HepG2 (cell line): ENCODE results near the gene OR4S2. TPM values are rescaled to one million over a fixed set of nuclear protein-coding genes. Genes with fewer than 3 reads are reported as not detected.

ENCODE experiments used
- ATAC-seq: fragments of 200-7000 bp; cut with Tn5 transposase; 3 replicates; pipeline ENCODE4 v1.9.1; 2020; ENCODE audit warnings: mild to moderate bottlenecking, moderate library complexity
- BruUV-seq: library from RNA; stranded (reverse); fragments of 400-500 nt; replicated peaks from 2 replicates; lab custom pipeline; 2021; lab: Mats Ljungman, UMichigan
- CTCF ChIA-PET: fragments of 300-600 bp; formaldehyde crosslinking; extraction: SDS; loops from one replicate; lab custom pipeline; 2021; ENCODE audit warnings: low total read pairs, inconsistent platforms, low intra/inter-chr PET ratio; lab: Yijun Ruan, JAX
- POLR2A ChIA-PET: fragments of 350-600 bp; sonication (Branson Sonifier 250); formaldehyde crosslinking; loops from one replicate; lab custom pipeline; 2020; ENCODE audit warnings: antibody characterized with exemption, inconsistent platforms; lab: Yijun Ruan, JAX
- DNase-seq: peaks from one replicate; pipeline ENCODE4 v3.0.0-alpha.2; 2015; ENCODE audit warnings: low spot score
- FAIRE-seq: peaks from 3 replicates; lab custom pipeline; 2011; peaks lifted over from hg19 to GRCh38; lab: Jason Lieb, UNC
- H2AFZ ChIP-seq: one replicate; pipeline ENCODE4 v1.6.1; 2011; ENCODE audit warnings: low read length, inconsistent platforms
- H3K27ac ChIP-seq: fragments of 300-600 bp; 3 replicates; pipeline ENCODE4 v1.8.0; 2011; ENCODE audit warnings: mixed run types, mild to moderate bottlenecking, mixed read lengths, low read length, inconsistent platforms; ENCODE audit not compliant: insufficient read depth; ENCODE audit errors: extremely low read length
- H3K27me3 ChIP-seq, 2 experiments: fragments of 200-600 bp in 1 of 2; 2 replicates in 1 of 2; 3 replicates in 1 of 2; pipeline versions ENCODE4 v1.6.0 to v1.8.0; 2011; ENCODE audit warnings: low read length in 2 of 2, mild to moderate bottlenecking in 2 of 2, moderate library complexity in 2 of 2, inconsistent platforms in 1 of 2; ENCODE audit not compliant: insufficient read depth in 2 of 2, control insufficient read depth in 1 of 2
- H3K36me3 ChIP-seq, 2 experiments: fragments of 200-600 bp in 1 of 2; replicated peaks in 1 of 2; 2 replicates in 1 of 2; 3 replicates in 1 of 2; pipeline versions ENCODE4 v1.5.1 to v1.8.0; 2011; ENCODE audit warnings: low read length in 2 of 2, inconsistent platforms in 1 of 2; ENCODE audit not compliant: insufficient read depth in 2 of 2, control insufficient read depth in 1 of 2
- H3K4me1 ChIP-seq: 2 replicates; pipeline ENCODE4 v1.5.1; 2012; ENCODE audit warnings: low read length, inconsistent platforms; ENCODE audit not compliant: insufficient read depth
- H3K4me2 ChIP-seq: 2 replicates; pipeline ENCODE4 v1.6.0; 2011; ENCODE audit warnings: low read depth, low read length, inconsistent platforms
- H3K4me3 ChIP-seq, 3 experiments: fragments of 200-600 bp in 1 of 3; sonication (generic), shearing (Covaris generic) in 1 of 3; replicated peaks in 1 of 3; 2 replicates each; pipeline ENCODE4 v1.5.1; 2011 to 2016; ENCODE audit warnings: low read length in 3 of 3, inconsistent platforms in 2 of 3, low read depth in 2 of 3, mild to moderate bottlenecking in 2 of 3, control low read depth in 1 of 3, mixed read lengths in 1 of 3; ENCODE audit not compliant: insufficient read depth in 1 of 3
- H3K79me2 ChIP-seq: one replicate; pipeline ENCODE4 v1.6.1; 2011; ENCODE audit warnings: low read length, inconsistent platforms; ENCODE audit not compliant: insufficient read depth
- H3K9ac ChIP-seq: 2 replicates; pipeline ENCODE4 v1.6.0; 2011; ENCODE audit warnings: mild to moderate bottlenecking, low read depth, low read length, inconsistent platforms; ENCODE audit not compliant: insufficient read depth
- H3K9me3 ChIP-seq: 2 replicates; pipeline ENCODE4 v1.5.1; 2012; ENCODE audit warnings: mild to moderate bottlenecking, low read length
- H4K20me1 ChIP-seq: 2 replicates; pipeline ENCODE4 v1.6.0; 2011; ENCODE audit warnings: inconsistent platforms, mild to moderate bottlenecking, low read length, moderate library complexity; ENCODE audit not compliant: insufficient read depth
- CENPT ChIP-seq: sonication (generic); formaldehyde crosslinking; IDR thresholded peaks from 2 replicates; pipeline ENCODE4 v1.8.0; 2022; ENCODE audit warnings: low read depth, mild to moderate bottlenecking, moderate library complexity, missing genetic modification reagents
- JUND ChIP-seq: sonication (generic); formaldehyde crosslinking; IDR thresholded peaks from 2 replicates; pipeline ENCODE4 v1.8.0; 2022; ENCODE audit warnings: mild to moderate bottlenecking, missing genetic modification reagents
- KAT7 ChIP-seq: IDR thresholded peaks from 2 replicates; pipeline ENCODE4 v1.6.1; 2018; ENCODE audit warnings: borderline replicate concordance, missing compliant biosample characterization
- NCOA5 ChIP-seq: sonication (generic); formaldehyde crosslinking; IDR thresholded peaks from 2 replicates; pipeline ENCODE4 v1.4.0; 2020; ENCODE audit warnings: missing genetic modification reagents
- PHB2 ChIP-seq: fragments of 450-650 bp; IDR thresholded peaks from 2 replicates; pipeline ENCODE4 v1.6.1; 2018; ENCODE audit not compliant: partially characterized antibody
- SRSF9 ChIP-seq: fragments of 200-400 bp; formaldehyde crosslinking; IDR thresholded peaks from 2 replicates; pipeline ENCODE4 v1.6.1; 2018; ENCODE audit warnings: borderline replicate concordance, mild to moderate bottlenecking, low read depth, low read length; ENCODE audit not compliant: insufficient read depth, poor library complexity, severe bottlenecking
- THAP11 ChIP-seq: IDR thresholded peaks from 2 replicates; pipeline ENCODE4 v1.6.1; 2016; ENCODE audit warnings: missing biosample characterization, missing genetic modification reagents
- ZFP41 ChIP-seq: sonication (generic); formaldehyde crosslinking; IDR thresholded peaks from 2 replicates; pipeline ENCODE4 v1.4.0; 2020; ENCODE audit warnings: mild to moderate bottlenecking, missing genetic modification reagents, borderline replicate concordance
- ZNF136 ChIP-seq: sonication (generic); formaldehyde crosslinking; IDR thresholded peaks from 2 replicates; pipeline ENCODE4 v1.8.1; 2022; ENCODE audit warnings: low read depth, mild to moderate bottlenecking, moderate library complexity, missing genetic modification reagents
- ZNF17 ChIP-seq: sonication (generic); formaldehyde crosslinking; IDR thresholded peaks from 2 replicates; pipeline ENCODE4 v1.5.0; 2020; ENCODE audit warnings: mild to moderate bottlenecking, missing genetic modification reagents
- ZNF263 ChIP-seq: sonication (generic); formaldehyde crosslinking; IDR thresholded peaks from 2 replicates; pipeline ENCODE4 v1.4.0; 2020; ENCODE audit warnings: missing genetic modification reagents
- ZNF317 ChIP-seq: sonication (generic); formaldehyde crosslinking; IDR thresholded peaks from 2 replicates; pipeline ENCODE4 v1.5.0; 2020; ENCODE audit warnings: mild to moderate bottlenecking, missing genetic modification reagents
- ZNF557 ChIP-seq: sonication (generic); formaldehyde crosslinking; IDR thresholded peaks from 2 replicates; pipeline ENCODE4 v1.4.0; 2020; ENCODE audit warnings: missing genetic modification reagents
- ZNF616 ChIP-seq: sonication (generic); formaldehyde crosslinking; IDR thresholded peaks from 2 replicates; pipeline ENCODE4 v1.5.0; 2020; ENCODE audit warnings: low read depth, mild to moderate bottlenecking, missing genetic modification reagents
- ZNF737 ChIP-seq: sonication (generic); formaldehyde crosslinking; IDR thresholded peaks from 2 replicates; pipeline ENCODE4 v1.5.0; 2020; ENCODE audit warnings: missing genetic modification reagents, mild to moderate bottlenecking, borderline replicate concordance
- ZNF775 ChIP-seq: sonication (generic); formaldehyde crosslinking; IDR thresholded peaks from 2 replicates; pipeline ENCODE4 v1.4.0; 2020; ENCODE audit warnings: missing genetic modification reagents, mild to moderate bottlenecking, moderate library complexity, borderline replicate concordance
- ZNF784 ChIP-seq: sonication (generic); formaldehyde crosslinking; IDR thresholded peaks from 2 replicates; pipeline ENCODE4 v1.5.1; 2020; ENCODE audit warnings: missing genetic modification reagents, mild to moderate bottlenecking, borderline replicate concordance
- WGBS: methylation state at CpG from one replicate; pipeline ENCODE4 v1.1.6; 2017; ENCODE audit warnings: low lambda C conversion rate; 5-methylcytosine and 5-hydroxymethylcytosine counted together
- in situ Hi-C: cut with HindIII; loops from 2 replicates; pipeline ENCODE4 v1.10.0; 2017; ENCODE audit warnings: low pct_unique_long_range_greater_than_20kb; ENCODE audit not compliant: extremely low pct_ligation_motif_present
- intact Hi-C: fragments of 100-400 bp; cut with micrococcal nuclease; formaldehyde crosslinking; loops from one replicate; pipeline ENCODE4 v1.10.0; 2022; ENCODE audit not compliant: unreplicated experiment
- polyA plus RNA-seq, 8 experiments: library from polyadenylated mRNA; depleted of rRNA in 3 of 8; stranded (reverse) in 7 of 8; unstranded in 1 of 8; fragments of >200 nt; fragmentation: Illumina TruSeq in 4 of 8; extraction: Trizol in 4 of 8; gene quantifications; 2 replicates each; pipeline versions ENCODE4 v1.2.1 to v1.2.3, GENCODE V29; 2011 to 2016; ENCODE audit warnings: low read depth in 4 of 8, missing spikeins in 1 of 8, mixed read lengths in 1 of 8; ENCODE audit not compliant: insufficient read depth in 1 of 8
- total RNA-seq, 5 experiments: library from RNA; depleted of rRNA; stranded (reverse); fragments of >200 nt; fragmentation: Illumina TruSeq; extraction: Trizol; gene quantifications; 2 replicates each; pipeline ENCODE4 v1.2.3, GENCODE V29; 2016; ENCODE audit warnings: low read depth in 1 of 5
- TF ChIP-seq, protein P1 (sequence below): IDR thresholded peaks from 2 replicates; pipeline ENCODE4 v1.6.1; 2016; ENCODE audit warnings: low read depth

OR4S2 gene
- total and polyA plus RNA-seq, 2 of the 13 experiments (the other 11 are each of a cell fraction or from before 2014, with no cell fraction given) = not detected

DNA sequence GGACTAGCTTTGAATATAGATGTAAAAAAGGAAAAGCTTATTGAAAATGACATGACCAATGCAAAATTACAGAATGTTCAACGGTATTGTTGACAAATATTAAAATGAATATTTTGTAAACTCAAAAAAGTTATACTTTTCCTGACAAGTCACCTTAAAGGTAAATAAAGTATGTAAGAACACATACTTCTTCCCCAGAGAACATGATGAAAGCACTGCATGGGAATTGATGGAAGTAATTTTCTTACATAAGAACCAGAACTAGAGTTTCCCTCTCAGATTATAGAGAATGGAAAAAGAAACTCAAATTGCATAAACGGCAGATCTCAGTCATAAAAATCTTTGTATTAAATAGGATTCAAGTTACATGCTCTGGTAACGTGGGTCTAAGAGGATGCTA lies 13.3 kb upstream of the OR4S2 start, which contains the start of gene OR4P4:
TSS of gene OR4P4 (plus strand) at position 301 of the 400 bp plus-strand sequence.
- DNase-seq (no peak), ATAC-seq (no peak), FAIRE-seq (no peak)
- H3K9ac ChIP-seq = no peak within 1 kb of the TSS
- no peaks in the 10 kb centered on the region for H3K27me3 ChIP-seq
- BruUV-seq = no TSS peak
- H3K4me2 ChIP-seq = no peak within 1 kb of the TSS
- ChIA-PET POLR2A (no interaction called here), CTCF (no interaction called here)
- H3K27ac ChIP-seq = no peak within 1 kb of the TSS
- H3K9me3 ChIP-seq = peaks cover 16% of the 10 kb centered on the region
- H3K36me3 ChIP-seq = no peaks in the 10 kb centered on the region
- no peaks in the 10 kb centered on the region for H3K79me2 ChIP-seq
- no peak within 1 kb of the TSS for H2AFZ ChIP-seq
- no peak within 1 kb of the TSS for H3K4me3 ChIP-seq
- no peaks in the 10 kb centered on the region for H4K20me1 ChIP-seq
- WGBS = 0% methylated on average over 3 of the region's 3 CpGs
- in situ Hi-C loops (no loop called here), intact Hi-C loops (no loop called here)
- no peak for TF ChIP-seq ZNF775
- TF ChIP-seq ZNF317 (CRISPR knock-in tag) = no peak
- TF ChIP-seq SRSF9 = no peak
- TF ChIP-seq THAP11 (CRISPR knock-in tag) = no peak
- TF ChIP-seq ZNF17 (CRISPR knock-in tag) = no peak
- TF ChIP-seq ZNF784 = no peak
- no peak for TF ChIP-seq ZNF557 (CRISPR knock-in tag)
- no peaks in the 10 kb centered on the region for H3K4me1 ChIP-seq

GRCh38 chr11:55652560-55652959 lies 4.4 kb downstream of the OR4S2 start:
- H3K27me3 ChIP-seq = no peaks in the 10 kb centered on the region
- ChIA-PET POLR2A (no interaction called here), CTCF (no interaction called here)
- WGBS = 7% methylated on average over 1 of the region's 1 CpG
- ATAC-seq (no peak), FAIRE-seq (no peak), DNase-seq (no peak)
- H3K4me1 ChIP-seq = no peaks in the 10 kb centered on the region
- H3K9me3 ChIP-seq = peaks cover 32% of the 10 kb centered on the region
- H3K79me2 ChIP-seq = no peaks in the 10 kb centered on the region
- no peak overlapping the region for H3K9ac ChIP-seq
- in situ Hi-C loops = no loop called here
- H3K27ac ChIP-seq = no peak overlapping the region
- H3K4me2 ChIP-seq = no peak overlapping the region
- H3K4me3 ChIP-seq = no peak overlapping the region
- BruUV-seq = no TSS peak
- intact Hi-C loops = no loop called here
- H2AFZ ChIP-seq = no peak overlapping the region
- H3K36me3 ChIP-seq = no peaks in the 10 kb centered on the region
- H4K20me1 ChIP-seq = no peaks in the 10 kb centered on the region
- TF ChIP-seq ZNF263 (CRISPR knock-in tag) (no peak), ZFP41 (CRISPR knock-in tag) (no peak), ZNF136 (CRISPR knock-in tag) (no peak), CENPT (no peak), ZNF784 (no peak), KAT7 (no peak), NCOA5 (CRISPR knock-in tag) (no peak), JUND (CRISPR knock-in tag) (no peak), ZNF616 (CRISPR knock-in tag) (no peak), ZNF737 (no peak), PHB2 (no peak)
- TF ChIP-seq, protein P1, sequence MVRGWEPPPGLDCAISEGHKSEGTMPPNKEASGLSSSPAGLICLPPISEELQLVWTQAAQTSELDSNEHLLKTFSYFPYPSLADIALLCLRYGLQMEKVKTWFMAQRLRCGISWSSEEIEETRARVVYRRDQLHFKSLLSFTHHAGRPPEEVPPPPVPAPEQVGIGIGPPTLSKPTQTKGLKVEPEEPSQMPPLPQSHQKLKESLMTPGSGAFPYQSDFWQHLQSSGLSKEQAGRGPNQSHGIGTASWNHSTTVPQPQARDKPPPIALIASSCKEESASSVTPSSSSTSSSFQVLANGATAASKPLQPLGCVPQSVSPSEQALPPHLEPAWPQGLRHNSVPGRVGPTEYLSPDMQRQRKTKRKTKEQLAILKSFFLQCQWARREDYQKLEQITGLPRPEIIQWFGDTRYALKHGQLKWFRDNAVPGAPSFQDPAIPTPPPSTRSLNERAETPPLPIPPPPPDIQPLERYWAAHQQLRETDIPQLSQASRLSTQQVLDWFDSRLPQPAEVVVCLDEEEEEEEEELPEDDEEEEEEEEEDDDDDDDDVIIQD (CRISPR knock-in tag) = no peak
